Transverse colon (tissue), 3 donors: ENCODE measurements around the gene SGPP2.

Source experiments
- CTCF ChIP-seq, 5 experiments: fragments of 200-600 bp in 3 of 5; fragments of 450-650 bp in 2 of 5; sonication (generic) in 3 of 5; IDR thresholded peaks; 1 replicate in 2 of 5; 2 replicates in 3 of 5; pipeline ENCODE4 v1.5.1; 2016 to 2017; ENCODE audit warnings: antibody characterized with exemption in 5 of 5, inconsistent platforms in 3 of 5, mild to moderate bottlenecking in 2 of 5, moderate library complexity in 1 of 5
- EP300 ChIP-seq: sonication (generic); formaldehyde crosslinking; IDR thresholded peaks from one replicate; pipeline ENCODE4 v1.6.1; 2017; ENCODE audit warnings: antibody characterized with exemption, low read depth
- POLR2A ChIP-seq: fragments of 450-650 bp; IDR thresholded peaks from one replicate; pipeline ENCODE4 v1.6.1; 2016; ENCODE audit warnings: antibody characterized with exemption, mild to moderate bottlenecking, moderate library complexity

- TF ChIP-seq CTCF (IDR thresholded peaks at IDR 0.05) (no peak), EP300 (no peak), POLR2A (no peak)
These were observed 15.3 kb downstream of the SGPP2 start for GRCh38 chr2:222439692-222440091.
